Measurements from ENCODE around the gene REPIN1. TPM values are rescaled to one million over a fixed set of nuclear protein-coding genes. Genes with fewer than 3 reads are reported as not detected.

The REPIN1 gene
- polyA plus RNA-seq, 1 of the 3 experiments (the other 2 are of a cell fraction), result 91.6 TPM

GRCh38 chr7:150357771-150358427 is 10.7 kb upstream of the REPIN1 start:
- Histone ChIP-seq H3K4me1 (ENCODE audit: control insufficient read depth in 1 of 2, insufficient read depth in 2 of 2, low read depth in 1 of 2, low read length in 1 of 2) (peaks cover 0 to under 1% of the 10 kb centered on the region in 2 experiments; a peak in 1 of 4 replicates), H3K36me3 (replicated peaks in 1 of 2; ENCODE audit: control insufficient read depth in 1 of 2, insufficient read depth in 2 of 2, low read length in 1 of 2) (no peaks in the 10 kb centered on the region), H3K27ac (ENCODE audit: low read depth in 2 of 2, low read length in 1 of 2) (no peak overlapping the region), H3K9me2 (no peaks in the 10 kb centered on the region), H3K27me3 (ENCODE audit: insufficient read depth) (no peaks in the 10 kb centered on the region), H3K79me2 (ENCODE audit: insufficient read depth) (no peaks in the 10 kb centered on the region), H3F3A (replicated peaks; ENCODE audit: insufficient read depth) (no peaks in the 10 kb centered on the region), H3K9me3 (no peaks in the 10 kb centered on the region), H3K9ac (no peak overlapping the region), H4K20me1 (ENCODE audit: insufficient read depth) (no peaks in the 10 kb centered on the region), H2AFZ (ENCODE audit: low read depth) (no peak overlapping the region), H3K4me2 (no peak overlapping the region), H3K4me3 (ENCODE audit: low read depth in 2 of 2, low read length in 1 of 2) (no peak overlapping the region)
- TF ChIP-seq, protein P1, sequence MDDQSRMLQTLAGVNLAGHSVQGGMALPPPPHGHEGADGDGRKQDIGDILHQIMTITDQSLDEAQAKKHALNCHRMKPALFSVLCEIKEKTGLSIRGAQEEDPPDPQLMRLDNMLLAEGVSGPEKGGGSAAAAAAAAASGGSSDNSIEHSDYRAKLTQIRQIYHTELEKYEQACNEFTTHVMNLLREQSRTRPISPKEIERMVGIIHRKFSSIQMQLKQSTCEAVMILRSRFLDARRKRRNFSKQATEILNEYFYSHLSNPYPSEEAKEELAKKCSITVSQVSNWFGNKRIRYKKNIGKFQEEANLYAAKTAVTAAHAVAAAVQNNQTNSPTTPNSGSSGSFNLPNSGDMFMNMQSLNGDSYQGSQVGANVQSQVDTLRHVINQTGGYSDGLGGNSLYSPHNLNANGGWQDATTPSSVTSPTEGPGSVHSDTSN (IDR thresholded peaks at IDR 0.05), result no peak
- no peak for TF ChIP-seq GABPA (IDR thresholded peaks at IDR 0.05; ENCODE audit: low read depth)
- TF ChIP-seq NFIC (IDR thresholded peaks at IDR 0.05; ENCODE audit: borderline replicate concordance), result no peak
- TF ChIP-seq GATA2 (CRISPR knock-in tag; IDR thresholded peaks at IDR 0.05), result no peak
- no peak for TF ChIP-seq FOXJ3 (CRISPR knock-in tag; IDR thresholded peaks at IDR 0.05)
- TF ChIP-seq MXI1 (IDR thresholded peaks at IDR 0.05; ENCODE audit: low read depth, low read length), result no peak
- TF ChIP-seq TAF1 (IDR thresholded peaks at IDR 0.05; ENCODE audit: borderline replicate concordance, low read depth, low read length), result no peak
- TF ChIP-seq USF1 (IDR thresholded peaks at IDR 0.05; ENCODE audit: borderline replicate concordance, low read depth), result no peak
- TF ChIP-seq, protein P2, sequence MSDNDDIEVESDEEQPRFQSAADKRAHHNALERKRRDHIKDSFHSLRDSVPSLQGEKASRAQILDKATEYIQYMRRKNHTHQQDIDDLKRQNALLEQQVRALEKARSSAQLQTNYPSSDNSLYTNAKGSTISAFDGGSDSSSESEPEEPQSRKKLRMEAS (IDR thresholded peaks at IDR 0.05; ENCODE audit: low read depth), result no peak
- no peak for TF ChIP-seq CHD2 (IDR thresholded peaks at IDR 0.05; ENCODE audit: low read length, partially characterized antibody)
- TF ChIP-seq FOSL2 (IDR thresholded peaks at IDR 0.05; ENCODE audit: borderline replicate concordance, low read depth), result no peak
- no peak for TF ChIP-seq POLR2AphosphoS5 (IDR thresholded peaks at IDR 0.05; ENCODE audit: low read depth, low read length)
- TF ChIP-seq MEF2A (IDR thresholded peaks at IDR 0.05; ENCODE audit: borderline replicate concordance, low read depth), result no peak
- TF ChIP-seq YY1 (IDR thresholded peaks at IDR 0.05; ENCODE audit: low read depth), result no peak
- TF ChIP-seq JUND (IDR thresholded peaks at IDR 0.05), result no peak
- no peak for TF ChIP-seq RCOR1 (IDR thresholded peaks at IDR 0.05; ENCODE audit: low read length)
- no peak for TF ChIP-seq TEAD4 (IDR thresholded peaks at IDR 0.05; ENCODE audit: borderline replicate concordance, insufficient read depth)
- no peak for TF ChIP-seq RFX5 (IDR thresholded peaks at IDR 0.05; ENCODE audit: low read length)
- no peak for TF ChIP-seq IRF3 (IDR thresholded peaks at IDR 0.05; ENCODE audit: low read depth, low read length)
- DNase-seq, result no peak
- ChIA-PET CTCF (interaction anchor here (1.0 to 5.7 kb wide), 8 partner anchors 10 to 92 kb away, joined by 3 to 57 read pairs (median 4); partner anchors contain the start of genes RARRES2 and REPIN1), POLR2A (interaction anchor here (0.6 kb wide), 1 partner anchor 590 kb away, joined by 3 read pairs; no protein-coding TSS in a partner anchor)
- WGBS (ENCODE audit: low lambda C conversion rate), result 91% methylated on average over 13 of the region's 13 CpGs
